Measurements from ENCODE around the gene ITPRID1.

- TF ChIP-seq CTCF (IDR thresholded peaks at IDR 0.05 in 4 of 5, conservative IDR thresholded peaks at IDR 0.05 in 1 of 5) (no peak), POLR2A (IDR thresholded peaks at IDR 0.05) (no peak)
Observed at GRCh38 chr7:31529103-31529502, 15.2 kb downstream of the ITPRID1 start.

Measured in gastrocnemius medialis (tissue), 4 donors.